ENCODE data around the gene NCKIPSD.

The NCKIPSD gene

GRCh38 chr3:48652923-48653715 lies 32.6 kb downstream of the NCKIPSD start:
- Histone ChIP-seq H3K9ac (ENCODE audit: low read length) (no peak overlapping the region), H3K36me3 (ENCODE audit: control insufficient read depth, low read depth, low read length) (peaks cover 11% of the 10 kb centered on the region), H3K4me1 (ENCODE audit: control insufficient read depth, low read depth, low read length) (no peaks in the 10 kb centered on the region), H3K4me3 (ENCODE audit: low read length) (no peak overlapping the region), H3K27me3 (ENCODE audit: control insufficient read depth, insufficient read depth, low read length) (no peaks in the 10 kb centered on the region), H3K9me3 (ENCODE audit: control insufficient read depth, low read depth, low read length) (no peaks in the 10 kb centered on the region), H3K27ac (ENCODE audit: low read length) (no peak overlapping the region)

GRCh38 chr3:48651771-48652170 lies 33.9 kb downstream of the NCKIPSD start:
- Histone ChIP-seq H3K9me3 (ENCODE audit: control insufficient read depth, low read depth, low read length) (no peaks in the 10 kb centered on the region), H3K4me1 (ENCODE audit: control insufficient read depth, low read depth, low read length) (no peaks in the 10 kb centered on the region), H3K36me3 (ENCODE audit: control insufficient read depth, low read depth, low read length) (peaks cover 11% of the 10 kb centered on the region), H3K27me3 (ENCODE audit: control insufficient read depth, insufficient read depth, low read length) (no peaks in the 10 kb centered on the region), H3K27ac (ENCODE audit: low read length) (no peak overlapping the region), H3K9ac (ENCODE audit: low read length) (no peak overlapping the region), H3K4me3 (ENCODE audit: low read length) (no peak overlapping the region)

GRCh38 chr3:48650723-48651122 lies 35.0 kb downstream of the NCKIPSD start:
- no peak overlapping the region for H3K27ac ChIP-seq (ENCODE audit: low read length)
- peaks cover 16% of the 10 kb centered on the region for H3K36me3 ChIP-seq (ENCODE audit: control insufficient read depth, low read depth, low read length)
- H3K27me3 ChIP-seq (ENCODE audit: control insufficient read depth, insufficient read depth, low read length): no peaks in the 10 kb centered on the region
- H3K9me3 ChIP-seq (ENCODE audit: control insufficient read depth, low read depth, low read length): no peaks in the 10 kb centered on the region
- H3K4me3 ChIP-seq (ENCODE audit: low read length): no peak overlapping the region
- no peak overlapping the region for H3K9ac ChIP-seq (ENCODE audit: low read length)
- H3K4me1 ChIP-seq (ENCODE audit: control insufficient read depth, low read depth, low read length): no peaks in the 10 kb centered on the region

GRCh38 chr3:48648188-48648850 lies 37.4 kb downstream of the NCKIPSD start:
- H3K9ac ChIP-seq (ENCODE audit: low read length): no peak overlapping the region
- peaks cover 18% of the 10 kb centered on the region for H3K36me3 ChIP-seq (ENCODE audit: control insufficient read depth, low read depth, low read length)
- no peaks in the 10 kb centered on the region for H3K4me1 ChIP-seq (ENCODE audit: control insufficient read depth, low read depth, low read length)
- no peak overlapping the region for H3K27ac ChIP-seq (ENCODE audit: low read length)
- no peaks in the 10 kb centered on the region for H3K9me3 ChIP-seq (ENCODE audit: control insufficient read depth, low read depth, low read length)
- no peak overlapping the region for H3K4me3 ChIP-seq (ENCODE audit: low read length)
- H3K27me3 ChIP-seq (ENCODE audit: control insufficient read depth, insufficient read depth, low read length): no peaks in the 10 kb centered on the region

- Histone ChIP-seq H3K36me3 (ENCODE audit: control insufficient read depth, low read depth, low read length) (peaks cover 17% of the 10 kb centered on the region), H3K4me1 (ENCODE audit: control insufficient read depth, low read depth, low read length) (no peaks in the 10 kb centered on the region), H3K9ac (ENCODE audit: low read length) (no peak overlapping the region), H3K27ac (ENCODE audit: low read length) (no peak overlapping the region), H3K9me3 (ENCODE audit: control insufficient read depth, low read depth, low read length) (no peaks in the 10 kb centered on the region), H3K4me3 (ENCODE audit: low read length) (no peak overlapping the region), H3K27me3 (ENCODE audit: control insufficient read depth, insufficient read depth, low read length) (no peaks in the 10 kb centered on the region)
Measured at GRCh38 chr3:48647714-48648113, 38.0 kb downstream of the NCKIPSD start.

GRCh38 chr3:48644898-48645760 lies 40.6 kb downstream of the NCKIPSD start:
- H3K9me3 ChIP-seq (ENCODE audit: control insufficient read depth, low read depth, low read length): no peaks in the 10 kb centered on the region
- H3K27me3 ChIP-seq (ENCODE audit: control insufficient read depth, insufficient read depth, low read length): no peaks in the 10 kb centered on the region
- no peaks in the 10 kb centered on the region for H3K4me1 ChIP-seq (ENCODE audit: control insufficient read depth, low read depth, low read length)
- H3K4me3 ChIP-seq (ENCODE audit: low read length): no peak overlapping the region
- peaks cover 13% of the 10 kb centered on the region for H3K36me3 ChIP-seq (ENCODE audit: control insufficient read depth, low read depth, low read length)
- H3K9ac ChIP-seq (ENCODE audit: low read length): no peak overlapping the region
- no peak overlapping the region for H3K27ac ChIP-seq (ENCODE audit: low read length)

GRCh38 chr3:48642605-48643004 lies 43.1 kb downstream of the NCKIPSD start:
- Histone ChIP-seq H3K4me3 (ENCODE audit: low read length) (no peak overlapping the region), H3K27ac (ENCODE audit: low read length) (no peak overlapping the region), H3K36me3 (ENCODE audit: control insufficient read depth, low read depth, low read length) (peaks cover 17% of the 10 kb centered on the region), H3K9me3 (ENCODE audit: control insufficient read depth, low read depth, low read length) (no peaks in the 10 kb centered on the region), H3K4me1 (ENCODE audit: control insufficient read depth, low read depth, low read length) (no peaks in the 10 kb centered on the region), H3K27me3 (ENCODE audit: control insufficient read depth, insufficient read depth, low read length) (no peaks in the 10 kb centered on the region), H3K9ac (ENCODE audit: low read length) (no peak overlapping the region)

GRCh38 chr3:48641396-48641795 lies 44.3 kb downstream of the NCKIPSD start:
- no peak overlapping the region for H3K27ac ChIP-seq (ENCODE audit: low read length)
- H3K36me3 ChIP-seq (ENCODE audit: control insufficient read depth, low read depth, low read length): peaks cover 13% of the 10 kb centered on the region
- H3K9me3 ChIP-seq (ENCODE audit: control insufficient read depth, low read depth, low read length): no peaks in the 10 kb centered on the region
- peaks cover 8% of the 10 kb centered on the region for H3K4me1 ChIP-seq (ENCODE audit: control insufficient read depth, low read depth, low read length)
- H3K4me3 ChIP-seq (ENCODE audit: low read length): no peak overlapping the region
- no peak overlapping the region for H3K9ac ChIP-seq (ENCODE audit: low read length)
- no peaks in the 10 kb centered on the region for H3K27me3 ChIP-seq (ENCODE audit: control insufficient read depth, insufficient read depth, low read length)

- Histone ChIP-seq H3K27ac (ENCODE audit: low read length) (no peak overlapping the region), H3K4me1 (ENCODE audit: control insufficient read depth, low read depth, low read length) (peaks cover 12% of the 10 kb centered on the region), H3K27me3 (ENCODE audit: control insufficient read depth, insufficient read depth, low read length) (no peaks in the 10 kb centered on the region), H3K4me3 (ENCODE audit: low read length) (no peak overlapping the region), H3K9me3 (ENCODE audit: control insufficient read depth, low read depth, low read length) (no peaks in the 10 kb centered on the region), H3K9ac (ENCODE audit: low read length) (no peak overlapping the region), H3K36me3 (ENCODE audit: control insufficient read depth, low read depth, low read length) (peaks cover 12% of the 10 kb centered on the region)
Measured at GRCh38 chr3:48639944-48640606, 45.6 kb downstream of the NCKIPSD start.

- H3K9ac ChIP-seq (ENCODE audit: low read length): no peak overlapping the region
- no peaks in the 10 kb centered on the region for H3K27me3 ChIP-seq (ENCODE audit: control insufficient read depth, insufficient read depth, low read length)
- no peak overlapping the region for H3K4me3 ChIP-seq (ENCODE audit: low read length)
- H3K27ac ChIP-seq (ENCODE audit: low read length): no peak overlapping the region
- peaks cover 16% of the 10 kb centered on the region for H3K4me1 ChIP-seq (ENCODE audit: control insufficient read depth, low read depth, low read length)
- no peaks in the 10 kb centered on the region for H3K9me3 ChIP-seq (ENCODE audit: control insufficient read depth, low read depth, low read length)
- H3K36me3 ChIP-seq (ENCODE audit: control insufficient read depth, low read depth, low read length): peaks cover 10% of the 10 kb centered on the region
Measured at GRCh38 chr3:48637305-48637704, 48.4 kb downstream of the NCKIPSD start.

- Histone ChIP-seq H3K36me3 (ENCODE audit: control insufficient read depth, low read depth, low read length) (peaks cover 19% of the 10 kb centered on the region), H3K27me3 (ENCODE audit: control insufficient read depth, insufficient read depth, low read length) (no peaks in the 10 kb centered on the region), H3K4me1 (ENCODE audit: control insufficient read depth, low read depth, low read length) (peaks cover 16% of the 10 kb centered on the region), H3K4me3 (ENCODE audit: low read length) (peak overlapping the region; percentile 53), H3K9ac (ENCODE audit: low read length) (peak overlapping the region; percentile 61), H3K9me3 (ENCODE audit: control insufficient read depth, low read depth, low read length) (no peaks in the 10 kb centered on the region), H3K27ac (ENCODE audit: low read length) (no peak overlapping the region)
Measured at GRCh38 chr3:48636149-48636655, 49.5 kb downstream of the NCKIPSD start.
